HUDEP-2 (cell line): ENCODE results near the gene OR5T2.
"Not testable (repeated sequence)": the region's sequence is repeated elsewhere in the genome, so short reads cannot be mapped to it uniquely, and the experiment has no call there.

Source experiments
- DNase-seq, 76 experiments: peaks; one replicate each; lab custom pipeline; 2025; ENCODE audit not compliant: unreplicated experiment in 76 of 76; lab: John Stamatoyannopoulos, UW

OR5T2 gene

GRCh38 chr11:56234155-56234554, at the start of gene OR5T2:
Gene OR5T2 (minus strand): TSS chr11:56234255. CDS start chr11:56233062, 1,193 bp downstream.
- DNase-seq = no peak

GRCh38 chr11:56273854-56274253, 39.8 kb upstream of the OR5T2 start, which contains the start of gene OR5T1:
Gene OR5T1 (plus strand): TSS chr11:56274154. CDS start chr11:56275639, 1,485 bp downstream.
- no peak for DNase-seq

- no peak for DNase-seq
These were observed 37.0 kb upstream of the OR5T2 start for GRCh38 chr11:56271092-56271491.

GRCh38 chr11:56251954-56252353, 17.9 kb upstream of the OR5T2 start, which contains the start of gene OR5T3:
Gene OR5T3 (plus strand): TSS chr11:56252254. CDS start chr11:56252254, 0 bp downstream.
- DNase-seq = no peak

GRCh38 chr11:56219735-56220134, 14.3 kb downstream of the OR5T2 start:
- not testable (repeated sequence) for DNase-seq

- DNase-seq = no peak
These were observed 19.5 kb downstream of the OR5T2 start for GRCh38 chr11:56214537-56214936.

GRCh38 chr11:56207790-56208189, 26.3 kb downstream of the OR5T2 start:
- no peak for DNase-seq

- DNase-seq = no peak
These were observed 36.7 kb downstream of the OR5T2 start for GRCh38 chr11:56197367-56197766.

- no peak for DNase-seq
These were observed 37.4 kb downstream of the OR5T2 start for GRCh38 chr11:56196705-56197104.

GRCh38 chr11:56188602-56189001, 45.5 kb downstream of the OR5T2 start:
- DNase-seq = no peak

- no peak for DNase-seq
These were observed 50.6 kb downstream of the OR5T2 start for GRCh38 chr11:56183459-56183858.
